GM18511 (cell line): ENCODE measurements around the gene CTCFL.

Experiments
- ATAC-seq: cut with Tn5 transposase; IDR thresholded peaks from one replicate; pipeline ENCODE4 v1.9.1; 2021; ENCODE audit warnings: mild to moderate bottlenecking, moderate library complexity; ENCODE audit not compliant: unreplicated experiment

Gene CTCFL

DNA sequence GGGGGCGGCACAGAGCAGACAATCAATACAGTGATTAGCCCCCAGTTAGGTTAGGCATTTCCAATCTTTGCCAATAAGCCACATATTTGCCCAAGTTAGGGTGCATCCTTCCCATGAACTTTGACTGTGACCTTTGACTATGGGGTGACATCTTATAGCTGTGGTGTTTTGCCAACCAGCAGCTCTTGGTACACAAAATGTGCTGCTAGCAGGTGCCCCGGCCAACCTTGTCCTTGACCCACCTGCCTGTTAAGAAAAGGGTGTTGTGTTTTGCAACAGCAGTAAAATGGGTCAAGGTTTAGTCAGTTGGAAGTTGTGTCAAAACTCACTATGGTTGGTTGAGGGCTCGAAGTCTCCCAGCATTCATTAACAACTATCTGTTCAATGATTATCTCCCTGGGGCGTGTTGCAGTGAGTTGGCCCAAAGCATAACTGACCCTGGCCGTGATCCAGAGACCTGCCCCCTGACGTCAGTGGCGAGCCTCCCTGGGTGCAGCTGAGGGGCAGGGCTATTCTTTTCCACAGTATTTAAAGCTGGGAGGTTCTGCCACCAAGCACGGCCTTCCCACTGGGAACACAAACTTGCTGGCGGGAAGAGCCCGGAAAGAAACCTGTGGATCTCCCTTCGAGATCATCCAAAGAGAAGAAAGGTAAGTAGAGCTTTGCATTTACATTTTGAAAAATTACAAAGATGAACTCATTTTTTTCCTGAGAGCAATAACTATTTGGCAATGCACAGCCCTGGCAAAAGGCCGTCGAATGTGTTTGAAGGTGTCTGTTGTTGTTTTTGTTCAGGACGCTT lies 35.8 kb upstream of the CTCFL start, which contains the start of gene PCK1:
Gene PCK1 (plus strand): TSS at position 557 of the 802 bp plus-strand sequence. CDS start 302 bp downstream, outside the sequence.
- ATAC-seq, result no peak

DNA sequence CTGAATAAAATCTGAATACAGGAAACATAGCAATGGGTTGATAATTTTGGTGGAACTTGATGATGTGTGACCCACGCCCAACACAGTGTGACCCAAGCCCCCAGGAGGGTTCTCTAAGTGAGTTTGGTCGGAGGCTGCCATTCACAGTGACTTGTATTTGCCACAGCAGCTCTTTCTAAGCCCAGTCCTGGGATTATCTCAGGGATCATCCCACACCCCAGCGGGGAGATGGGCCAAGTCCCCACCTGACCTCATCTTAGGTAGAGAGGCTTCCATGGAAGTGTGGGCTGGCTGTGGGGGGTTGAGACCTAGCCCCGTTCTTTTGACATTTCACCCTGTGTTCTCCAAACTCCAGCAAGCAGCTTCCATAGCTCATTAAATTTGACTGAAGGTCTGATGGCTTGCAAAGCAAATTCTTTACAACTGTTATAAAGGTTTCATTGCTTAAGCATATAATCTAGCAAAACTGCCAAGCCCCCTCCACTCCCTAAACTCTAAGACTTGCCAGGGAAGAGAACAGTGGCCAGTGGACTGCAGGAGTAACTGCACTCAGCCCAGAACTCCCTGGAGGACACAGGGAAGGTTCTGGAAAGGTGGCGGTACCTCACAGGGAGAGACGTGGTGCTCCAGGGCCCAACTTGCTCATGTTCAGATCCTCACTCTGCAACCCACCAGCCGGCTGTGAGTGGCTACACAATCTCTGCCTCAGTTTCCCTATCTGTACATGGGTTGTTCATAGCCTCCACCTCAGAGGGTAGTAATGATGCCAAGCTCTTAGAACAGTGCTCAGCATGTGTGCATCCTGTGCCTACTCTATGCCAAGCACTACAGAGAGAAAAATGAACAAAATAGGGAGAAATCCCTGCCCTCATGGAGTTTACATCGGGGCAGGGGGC lies 35.0 kb upstream of the CTCFL start:
- no peak for ATAC-seq

DNA sequence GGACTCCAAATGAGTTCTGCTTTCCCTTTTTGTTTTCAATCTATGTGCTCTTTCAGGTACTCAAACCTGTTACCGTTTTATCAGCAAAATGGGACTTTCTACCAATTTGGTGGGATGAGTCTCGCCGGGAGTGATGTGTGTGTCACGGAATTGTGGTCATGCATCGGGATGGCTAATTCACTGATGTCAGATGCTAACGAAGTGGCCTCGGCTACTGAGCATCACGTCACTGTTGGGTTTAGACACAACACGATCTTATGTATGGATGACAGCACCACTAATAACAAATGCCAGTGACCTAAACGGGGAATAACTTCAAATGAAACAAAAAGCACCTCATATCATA lies 34.3 kb upstream of the CTCFL start:
- no peak for ATAC-seq

DNA sequence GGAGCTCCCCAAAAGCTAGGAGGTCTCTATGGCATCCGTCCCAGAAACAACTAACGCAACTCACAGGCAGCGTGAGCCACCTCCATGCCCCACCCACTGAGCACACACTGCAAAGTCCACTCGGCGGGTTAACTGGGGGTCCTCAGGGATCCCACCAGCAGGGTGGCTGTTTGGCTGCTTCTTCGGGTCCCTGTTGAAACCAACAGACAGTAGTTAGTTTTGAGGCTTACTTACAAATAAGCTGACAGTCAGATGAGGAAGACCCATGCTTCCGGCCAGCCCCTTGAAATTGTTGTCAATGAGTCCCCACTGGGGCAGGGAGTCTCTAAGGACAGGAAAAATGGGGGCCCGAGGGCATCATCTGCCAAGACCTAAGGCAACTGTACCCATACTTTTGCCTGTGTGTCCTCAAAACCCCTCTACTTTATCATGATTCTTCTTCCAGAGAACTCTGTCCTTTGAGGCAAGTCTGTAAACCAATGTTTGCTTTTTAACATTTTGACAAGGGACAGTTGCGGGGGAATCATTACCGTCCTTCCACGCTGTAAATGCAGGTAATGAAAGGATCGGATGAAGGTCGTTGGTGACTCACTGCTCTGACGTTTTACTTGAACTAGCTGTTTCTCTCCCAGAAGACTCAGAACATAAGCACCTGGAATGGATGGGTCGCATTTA lies 33.8 kb upstream of the CTCFL start:
- ATAC-seq, result no peak

DNA sequence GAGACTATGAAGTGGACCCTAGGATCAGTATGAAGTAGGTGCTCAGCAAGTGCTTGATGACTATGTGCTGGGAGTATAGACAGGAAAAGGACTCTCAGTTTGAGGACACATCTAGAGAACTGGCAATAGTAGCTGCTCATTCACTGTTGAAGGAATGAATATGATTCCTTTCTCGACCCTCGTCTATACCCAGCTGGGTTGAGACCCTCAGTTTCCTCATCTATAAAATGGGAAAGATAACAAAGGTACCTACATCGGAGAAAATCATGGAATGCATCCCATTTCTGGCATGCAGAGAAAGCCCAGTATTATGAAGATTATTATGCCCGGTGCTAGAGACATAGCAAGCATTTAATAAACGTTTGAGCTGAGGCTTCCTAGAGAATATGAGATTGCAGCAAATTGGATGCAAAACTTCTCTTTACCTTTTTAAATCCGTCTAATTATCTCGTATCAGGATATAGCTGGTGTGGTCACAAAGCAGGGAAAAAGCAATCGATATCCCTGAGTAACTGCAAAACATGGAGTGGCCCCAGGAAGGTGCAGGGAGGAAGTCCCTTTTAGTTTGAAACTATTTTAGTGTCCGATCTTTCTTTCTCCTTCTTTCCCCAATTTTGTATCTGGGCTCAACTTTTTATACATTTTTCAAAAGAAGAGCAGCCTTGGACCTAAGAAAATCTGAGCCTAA lies 33.1 kb upstream of the CTCFL start:
- no peak for ATAC-seq

DNA sequence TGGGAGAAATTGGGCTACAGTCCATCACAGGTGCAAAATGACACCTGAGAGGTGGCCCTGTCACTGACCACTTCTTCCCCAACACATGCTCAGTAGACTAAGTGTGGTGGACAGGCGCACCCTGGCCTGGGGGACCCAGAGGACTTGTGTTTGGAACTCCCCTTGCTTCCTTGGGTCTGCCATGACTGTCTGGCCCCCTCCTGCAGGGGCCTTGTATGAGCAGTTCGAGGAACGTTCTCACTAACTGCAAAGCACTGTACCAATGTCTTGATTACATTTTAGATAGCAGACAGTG lies 32.0 kb upstream of the CTCFL start:
- ATAC-seq, result no peak

DNA sequence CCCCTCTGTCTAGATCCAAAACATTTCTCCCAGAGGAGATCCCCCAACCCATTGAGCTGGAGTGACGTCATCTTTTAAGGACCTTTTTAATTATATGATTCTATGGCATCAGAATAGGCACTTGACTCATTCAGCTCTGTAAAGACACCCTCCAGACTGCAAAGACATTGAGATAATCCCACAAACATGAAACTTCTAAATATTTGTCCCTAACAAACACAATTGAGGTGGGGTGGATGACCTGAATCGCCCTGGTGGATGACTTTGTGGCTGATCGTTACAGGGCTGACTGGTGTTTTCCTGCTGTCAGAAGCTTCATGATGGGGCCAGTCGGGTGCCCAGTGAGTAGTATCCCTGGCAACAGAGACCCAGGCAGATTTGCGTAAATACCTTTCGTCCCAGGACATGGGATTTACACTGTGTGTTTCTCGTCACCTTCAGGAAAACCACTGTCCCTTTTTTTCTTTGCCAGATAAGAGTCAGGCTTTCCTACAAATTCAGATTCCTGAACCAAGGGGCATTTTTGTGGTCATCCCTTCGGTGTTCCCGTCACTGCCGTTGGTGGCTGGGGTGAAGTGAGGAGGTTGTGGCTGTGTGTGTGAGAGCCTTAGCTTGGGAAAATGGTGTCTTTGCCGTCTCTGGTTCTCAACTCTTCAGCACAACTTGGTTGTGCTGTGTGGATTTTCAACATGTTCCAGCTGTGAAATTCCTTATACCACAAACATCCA lies 30.7 kb upstream of the CTCFL start:
- ATAC-seq, result no peak

DNA sequence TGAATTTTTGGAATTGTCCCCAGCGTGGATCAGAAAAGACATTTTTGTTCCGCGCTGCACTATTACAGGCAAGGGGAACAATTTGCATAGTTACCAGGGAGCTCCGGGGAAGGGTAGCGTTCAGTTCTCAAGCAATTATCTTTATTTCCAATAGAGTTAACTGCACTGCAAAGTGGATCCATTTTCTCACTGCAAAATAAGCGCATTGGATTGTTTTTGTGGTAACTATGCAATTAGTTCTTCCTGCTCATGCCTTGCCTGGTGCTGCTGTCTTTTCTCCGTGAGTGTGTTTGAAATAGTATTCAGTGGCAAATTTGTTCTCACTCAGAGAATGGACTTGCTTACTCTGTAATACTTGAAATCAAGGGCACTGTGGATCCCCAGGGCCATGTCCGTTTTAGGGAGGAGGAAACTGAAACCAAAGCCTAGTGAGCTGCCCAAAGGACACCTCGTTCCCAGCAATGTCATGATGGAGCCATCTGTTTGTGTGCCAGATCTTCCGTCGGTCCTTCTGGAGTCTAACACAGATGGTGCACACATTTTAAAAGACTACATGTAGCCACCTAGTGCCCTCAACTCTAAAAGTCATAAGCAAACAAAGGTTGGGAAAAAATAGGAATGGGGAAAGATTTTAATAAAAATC lies 28.6 kb upstream of the CTCFL start:
- no peak for ATAC-seq

DNA sequence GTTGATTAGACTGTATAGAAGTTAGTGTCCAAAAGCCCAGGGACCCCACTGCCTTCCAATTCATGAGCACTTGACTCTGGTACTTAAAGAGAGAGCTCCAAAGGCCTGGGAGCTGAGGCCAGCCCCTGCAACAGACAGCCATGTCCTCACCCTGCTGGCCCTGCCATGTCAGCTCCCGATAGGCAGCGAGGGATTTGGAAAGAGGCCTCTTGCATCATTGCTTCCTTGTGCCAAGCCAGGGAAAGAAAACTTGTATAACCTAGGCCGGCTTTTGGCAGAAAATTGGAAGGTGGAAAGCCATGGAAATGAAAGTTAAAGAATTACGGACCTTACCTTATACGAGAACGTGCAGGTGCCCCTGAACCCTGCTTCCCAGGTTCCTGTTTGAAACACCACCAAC lies 27.5 kb upstream of the CTCFL start:
- no peak for ATAC-seq

DNA sequence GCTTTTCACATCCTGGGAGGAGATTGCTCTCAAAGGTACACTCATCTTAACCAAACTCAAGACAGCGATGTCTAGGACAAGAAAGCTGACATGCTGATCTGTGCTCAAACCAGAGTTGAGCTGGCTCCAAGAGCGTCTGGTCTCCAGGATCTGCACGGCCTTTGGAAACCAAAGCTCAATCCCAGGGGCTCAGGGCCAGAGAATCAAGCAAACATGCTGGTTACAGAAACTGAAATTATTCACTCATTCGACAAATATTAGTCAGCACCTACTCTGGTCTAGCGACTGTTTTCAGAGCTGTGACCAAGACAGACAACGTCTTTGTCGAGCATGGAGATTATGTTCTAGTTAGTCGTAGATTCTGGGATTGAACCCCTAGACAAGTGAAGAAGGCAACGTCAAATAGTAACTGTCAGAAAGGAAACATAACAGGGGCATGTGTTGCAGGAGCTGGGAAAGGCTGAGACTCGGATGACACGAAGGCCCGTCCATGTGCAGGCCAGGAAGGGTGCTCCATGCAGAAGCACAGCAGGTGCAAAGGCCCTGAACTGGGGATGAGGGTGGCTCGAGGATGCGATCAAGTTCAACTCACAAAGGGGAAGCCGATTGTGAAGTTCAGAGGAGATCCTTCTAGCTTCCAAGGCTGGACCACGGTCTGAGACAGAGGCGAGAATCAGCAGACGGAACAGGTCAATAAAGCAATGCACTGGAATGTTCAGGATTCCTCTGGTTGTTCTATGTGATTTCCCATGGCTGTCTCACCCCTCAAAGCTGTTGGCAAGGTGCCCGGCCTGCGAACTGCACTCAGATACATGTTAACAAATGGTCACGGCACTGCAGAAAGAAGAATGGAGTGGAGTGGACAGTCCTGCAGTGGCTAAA lies 23.5 kb upstream of the CTCFL start:
- ATAC-seq, result no peak

DNA sequence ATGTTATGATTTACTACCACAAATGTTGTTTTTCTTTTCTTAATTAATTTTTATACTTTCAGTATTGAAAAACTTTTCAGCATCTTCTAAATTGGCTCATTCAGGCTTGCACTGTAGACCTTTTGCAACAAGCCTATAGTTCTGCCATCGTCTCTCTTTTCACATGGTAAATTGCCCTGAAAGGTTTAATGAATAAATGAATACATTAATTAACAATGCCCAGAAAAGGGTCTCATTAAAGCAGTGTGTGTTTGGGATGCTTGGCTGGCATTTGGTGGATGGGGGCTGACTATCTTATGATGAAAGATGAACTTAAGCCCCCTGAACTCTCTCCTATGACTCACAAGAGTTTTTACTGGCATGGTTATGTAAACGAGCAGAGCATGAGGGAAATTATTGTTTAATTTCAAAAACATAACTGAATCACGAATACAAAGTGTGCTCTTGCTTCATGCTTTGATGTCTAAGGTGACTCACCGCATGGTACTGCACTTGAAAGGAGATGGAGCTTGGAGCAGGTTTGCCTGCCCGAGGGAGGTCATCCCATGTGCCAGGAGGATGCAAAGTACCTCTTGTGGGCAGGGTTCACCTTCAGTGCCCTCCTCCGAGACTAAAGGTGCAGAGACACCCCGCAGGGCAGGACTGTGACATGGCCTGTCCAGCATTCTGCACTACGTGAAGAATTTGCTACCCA lies 22.2 kb upstream of the CTCFL start:
- ATAC-seq, result no peak

DNA sequence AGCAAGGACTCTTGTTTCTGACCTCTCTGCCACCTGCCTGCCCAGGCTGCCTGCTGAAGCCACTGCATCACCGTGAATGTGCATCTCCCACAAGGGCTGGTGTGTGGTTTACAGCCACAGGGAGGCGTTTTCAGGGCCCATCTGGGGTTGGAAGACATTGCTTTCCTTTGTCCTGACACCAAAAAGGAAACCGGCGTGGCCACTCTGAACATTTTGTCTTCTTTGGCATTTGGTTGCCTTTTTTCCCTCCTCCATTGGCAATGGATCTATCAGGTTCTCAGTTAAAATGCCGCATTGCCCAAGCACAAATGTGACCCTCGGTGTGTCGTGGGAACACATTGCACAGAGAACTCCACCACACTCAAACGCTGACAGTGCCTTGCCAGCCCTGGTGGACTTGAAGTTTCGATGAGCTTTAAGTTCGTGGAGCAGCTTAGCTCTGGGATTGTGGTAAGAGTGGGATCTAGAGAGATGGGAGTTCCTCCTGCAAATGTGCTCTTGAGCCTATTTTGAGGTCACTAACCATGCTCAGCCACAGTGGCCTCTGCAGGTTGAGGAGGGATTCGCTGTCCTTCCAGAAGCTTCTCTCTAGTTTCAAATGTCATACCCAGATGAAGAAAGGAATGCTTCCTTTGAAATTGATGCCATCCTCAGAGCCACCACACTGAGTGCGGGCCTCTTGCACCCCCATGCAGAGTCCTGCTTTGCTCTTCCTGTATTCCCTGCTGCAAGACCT lies 21.2 kb upstream of the CTCFL start:
- ATAC-seq, result no peak

DNA sequence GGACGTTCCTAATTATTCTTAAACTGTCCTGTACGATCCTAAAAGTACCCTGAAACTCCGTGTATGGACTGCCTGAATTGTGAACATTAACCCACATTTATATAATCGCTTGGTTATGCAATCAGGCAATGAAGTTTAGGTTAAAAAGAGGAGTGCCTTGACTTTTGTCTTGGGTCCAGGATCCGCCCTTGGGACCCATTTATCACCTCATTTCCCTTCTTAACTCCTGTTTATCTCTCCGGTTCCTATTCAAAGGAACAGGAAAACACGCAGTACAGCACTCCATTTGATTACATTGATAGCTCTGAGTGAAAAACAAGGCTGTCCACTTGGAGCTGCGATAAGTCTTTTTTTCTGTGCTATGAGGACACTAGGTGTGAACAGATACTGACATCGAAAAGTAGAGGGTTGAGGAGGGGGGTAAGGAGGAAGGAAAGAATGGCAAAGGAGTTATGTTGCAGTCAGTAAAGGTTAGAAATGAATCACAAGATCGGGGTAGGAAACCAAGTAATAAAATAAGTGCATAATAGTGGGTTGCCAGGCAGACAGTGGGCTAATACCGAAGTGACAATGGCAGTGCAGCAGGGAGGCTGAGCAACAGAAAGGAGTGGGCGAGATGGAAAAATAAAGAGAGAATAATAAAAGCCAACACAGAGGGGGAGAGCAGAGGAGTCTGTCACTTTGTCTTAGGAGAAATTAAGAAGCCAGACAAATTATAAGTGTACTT lies 20.1 kb upstream of the CTCFL start:
- no peak for ATAC-seq

DNA sequence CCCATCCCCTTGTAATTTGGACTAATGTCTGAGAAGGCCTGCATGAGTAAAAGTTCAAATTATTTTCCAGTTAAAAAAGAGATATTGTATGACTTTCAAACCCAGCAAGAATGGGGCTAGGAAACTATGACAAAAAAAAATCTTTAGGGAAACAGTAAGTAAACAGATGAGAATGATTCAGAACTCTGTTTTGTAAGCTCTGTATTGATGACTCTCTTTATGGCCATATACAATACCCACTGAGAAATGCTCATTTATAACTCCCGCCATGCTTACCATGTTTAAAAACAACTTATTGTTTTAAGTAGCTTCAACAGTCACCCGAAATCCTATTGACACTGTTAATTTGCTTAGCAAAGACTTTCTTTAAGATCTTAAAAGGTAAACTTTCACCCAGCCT lies 18.8 kb upstream of the CTCFL start:
- ATAC-seq, result no peak

DNA sequence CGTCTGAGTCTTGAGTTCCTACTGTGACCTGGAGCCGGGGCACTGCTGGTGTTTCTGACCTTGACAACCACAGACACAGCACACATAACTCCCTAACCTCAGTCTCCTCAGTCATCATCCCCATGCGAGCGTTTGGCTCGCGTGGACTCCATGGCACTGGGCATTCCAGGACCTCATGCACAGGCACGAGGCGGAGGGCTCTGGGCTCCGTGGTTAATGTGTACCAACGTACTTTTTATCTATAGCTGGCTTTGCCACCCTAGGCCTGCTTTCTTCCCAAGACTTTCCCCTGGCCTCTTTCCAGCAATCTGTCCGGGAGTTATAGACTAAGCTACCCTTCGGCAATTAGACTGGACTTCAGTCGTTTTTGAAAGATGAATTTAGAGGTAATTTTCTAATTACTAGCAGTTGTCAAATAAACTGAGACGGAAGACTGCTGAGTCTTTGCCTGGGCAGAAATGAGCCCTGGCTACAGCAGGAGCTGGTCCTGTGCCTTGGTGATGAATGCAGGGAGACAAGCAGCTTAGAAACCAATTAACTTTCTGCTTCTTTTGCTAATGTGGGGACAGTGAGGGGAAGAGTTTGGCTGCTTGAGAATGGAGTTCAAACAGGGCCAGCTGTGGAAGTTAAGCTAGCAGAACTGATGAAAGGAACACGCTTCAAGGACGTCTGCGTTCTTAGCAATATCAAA lies 16.1 kb upstream of the CTCFL start:
- no peak for ATAC-seq

DNA sequence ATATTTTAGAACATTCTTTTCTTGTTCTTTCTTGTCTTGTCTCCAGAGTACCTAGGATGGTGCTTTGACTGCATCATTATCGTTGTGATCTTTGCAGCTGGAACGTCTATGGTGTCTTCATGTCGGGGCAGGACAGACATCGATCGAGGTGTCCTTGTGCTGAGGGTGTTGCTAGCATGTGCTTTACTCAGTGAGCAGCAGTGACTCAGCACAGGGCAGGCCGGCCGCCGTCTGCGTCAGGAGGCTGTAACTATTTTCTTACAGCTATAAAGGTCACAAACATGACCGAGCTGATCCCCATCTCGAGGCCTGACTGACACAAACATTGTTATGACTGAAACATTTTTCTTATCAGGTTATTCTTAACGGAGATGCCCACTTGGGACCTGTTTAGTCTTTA lies 14.9 kb upstream of the CTCFL start:
- no peak for ATAC-seq

DNA sequence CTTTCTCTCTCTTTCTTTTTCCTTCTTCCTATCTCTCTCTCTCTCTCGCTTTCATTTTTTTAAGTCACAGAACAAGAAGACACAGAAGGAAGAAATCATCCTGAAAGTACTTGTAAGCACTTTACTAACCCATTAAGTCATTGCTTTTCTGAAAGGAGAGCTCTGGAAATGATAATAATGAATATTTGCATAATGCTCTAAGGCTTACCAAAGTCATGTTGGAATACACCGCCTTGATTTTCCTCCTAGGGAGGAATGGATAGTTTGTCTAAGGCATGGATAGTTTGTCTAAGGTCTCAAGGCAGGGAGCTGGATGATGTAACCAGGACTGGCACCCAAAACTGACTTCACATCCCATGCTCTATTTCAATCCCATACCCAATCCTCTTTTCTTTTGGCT lies 12.9 kb upstream of the CTCFL start:
- ATAC-seq, result no peak
